TTC549 (cell line): ENCODE data around the gene PKP1.

Experiments used
- FAIRE-seq: peaks from 2 replicates; lab custom pipeline; 2012; peaks lifted over from hg19 to GRCh38; lab: Jason Lieb, UNC

The PKP1 gene

DNA sequence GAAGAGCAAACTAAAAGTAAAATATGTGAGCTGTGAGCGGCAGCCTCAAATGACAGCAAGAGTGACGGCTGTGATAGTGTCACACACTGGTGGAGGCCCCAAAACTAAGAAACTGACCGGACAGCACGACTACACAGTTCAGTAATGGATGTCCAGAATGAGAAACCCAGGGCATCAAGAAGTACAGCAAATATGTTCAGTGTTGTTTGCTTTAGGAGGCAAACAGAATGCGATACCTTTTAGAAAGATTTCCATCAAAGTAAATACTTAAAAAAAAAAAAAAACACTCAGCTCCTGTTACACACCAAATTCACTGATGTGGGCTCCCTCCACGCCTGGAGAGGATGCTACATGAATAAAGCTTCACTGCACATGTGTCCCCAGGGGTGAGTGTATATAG is 1.1 kb upstream of the PKP1 start:
- no peak for FAIRE-seq

DNA sequence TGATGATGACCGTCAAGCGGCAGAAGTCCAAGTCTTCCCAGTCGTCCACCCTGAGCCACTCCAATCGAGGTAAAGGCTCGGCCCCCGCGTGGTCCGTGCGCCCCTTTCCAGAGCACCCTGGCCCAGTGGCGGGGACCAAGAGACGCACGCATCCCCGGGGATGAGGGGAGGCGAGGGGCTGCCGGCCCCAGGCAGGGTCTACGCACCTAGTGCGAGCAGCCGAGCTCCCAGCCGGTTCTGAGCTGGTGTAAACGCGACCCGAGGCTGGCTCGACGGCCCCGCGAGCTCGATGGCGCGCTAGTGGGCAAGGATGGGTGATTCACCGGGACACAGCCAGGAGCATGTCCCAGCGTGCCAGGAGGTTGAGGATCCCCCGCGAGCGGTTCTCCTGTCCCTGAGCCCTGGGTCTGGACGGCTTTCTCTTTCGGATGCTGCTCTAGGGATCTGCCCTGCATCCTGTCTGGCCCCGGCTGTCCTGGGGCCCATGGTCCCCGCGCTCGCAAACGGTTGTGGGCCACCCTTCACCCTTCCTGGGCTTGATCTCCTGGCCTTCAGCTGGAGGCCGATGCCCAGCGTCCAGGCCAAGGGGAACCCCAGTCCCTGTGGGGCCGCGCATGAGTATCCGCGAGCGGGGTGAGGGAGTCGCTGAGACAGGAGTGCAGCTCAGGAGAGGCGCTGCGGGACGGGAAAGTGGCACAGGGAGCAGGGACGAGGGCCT is 689 bp downstream of the PKP1 start:
- no peak for FAIRE-seq

DNA sequence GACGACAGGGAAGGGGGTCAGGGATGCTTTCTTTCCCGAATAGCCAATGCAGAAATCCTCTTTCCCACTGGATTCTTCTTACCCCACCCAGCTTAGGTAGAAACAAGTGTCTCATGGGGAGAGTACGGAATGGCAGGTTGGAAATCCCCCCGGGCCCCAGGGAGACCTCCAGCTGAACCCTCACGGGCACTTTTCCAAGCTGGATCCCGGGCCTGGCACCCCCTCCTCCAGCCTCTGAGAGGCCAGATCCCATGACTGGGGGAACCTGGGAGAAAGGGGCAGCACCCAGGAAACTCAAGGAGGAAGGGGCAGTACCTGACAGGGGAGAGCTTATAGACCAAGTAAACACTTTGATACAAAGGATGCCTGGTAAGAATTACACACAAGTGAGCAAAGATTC is 1.3 kb downstream of the PKP1 start:
- no peak for FAIRE-seq

DNA sequence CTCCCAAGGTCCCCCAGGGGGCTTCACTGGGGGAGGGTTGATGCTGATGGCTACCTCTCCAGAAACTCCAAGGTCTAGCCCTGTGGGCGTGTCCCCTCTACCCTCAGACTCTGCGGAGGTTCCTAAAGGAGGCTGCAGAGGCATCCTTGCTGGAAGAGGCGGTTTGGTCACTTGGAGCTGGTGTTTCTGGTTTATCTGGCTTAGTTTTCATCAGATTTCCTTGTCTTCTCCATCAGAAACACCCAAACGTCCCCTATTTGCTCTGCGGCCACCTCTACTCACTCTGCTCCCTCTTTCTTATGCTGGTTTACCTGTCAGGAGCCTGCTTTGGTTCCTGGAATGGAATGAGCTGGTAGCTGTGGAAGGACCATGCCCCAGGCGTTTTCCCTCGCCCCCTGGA is 2.5 kb downstream of the PKP1 start:
- FAIRE-seq = no peak

DNA sequence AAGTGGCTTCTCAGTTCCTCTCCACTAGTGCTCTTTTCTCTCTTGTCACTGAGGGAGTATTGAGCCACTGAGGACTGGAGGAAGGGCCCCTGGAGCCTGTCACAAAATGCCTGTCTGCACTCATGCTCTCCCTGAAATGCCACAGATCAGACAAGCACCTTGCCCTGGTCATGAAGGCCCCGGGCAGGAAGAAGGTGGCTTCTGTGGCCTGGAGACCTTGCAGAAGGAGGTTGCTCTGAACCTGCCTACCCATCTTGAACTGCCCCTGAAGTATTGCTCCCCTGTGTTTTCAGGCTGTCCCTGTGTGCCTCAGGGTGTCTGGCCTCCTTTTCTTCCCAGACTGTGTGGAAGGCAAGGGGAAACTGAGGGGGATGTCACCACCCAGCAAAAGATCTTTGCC is 3.1 kb downstream of the PKP1 start:
- no peak for FAIRE-seq

DNA sequence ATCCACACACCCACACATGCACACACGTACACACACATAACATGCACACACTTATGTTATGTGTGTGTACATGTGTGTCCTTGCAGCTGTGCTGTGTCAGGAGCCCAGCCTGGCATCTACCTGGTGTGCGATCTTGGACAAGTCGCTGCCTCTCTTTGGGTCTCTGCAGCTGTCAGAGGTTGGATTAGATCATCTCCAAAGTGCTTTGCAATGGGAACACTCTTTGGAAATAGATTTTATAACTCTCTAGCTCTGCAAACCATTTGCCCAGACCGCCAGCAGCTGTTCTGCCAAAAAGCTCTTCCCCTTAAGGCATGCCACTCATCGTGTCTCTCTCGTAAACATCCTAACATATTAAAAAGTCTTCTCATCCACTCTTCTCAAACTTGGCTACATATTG is 4.7 kb downstream of the PKP1 start:
- no peak for FAIRE-seq

DNA sequence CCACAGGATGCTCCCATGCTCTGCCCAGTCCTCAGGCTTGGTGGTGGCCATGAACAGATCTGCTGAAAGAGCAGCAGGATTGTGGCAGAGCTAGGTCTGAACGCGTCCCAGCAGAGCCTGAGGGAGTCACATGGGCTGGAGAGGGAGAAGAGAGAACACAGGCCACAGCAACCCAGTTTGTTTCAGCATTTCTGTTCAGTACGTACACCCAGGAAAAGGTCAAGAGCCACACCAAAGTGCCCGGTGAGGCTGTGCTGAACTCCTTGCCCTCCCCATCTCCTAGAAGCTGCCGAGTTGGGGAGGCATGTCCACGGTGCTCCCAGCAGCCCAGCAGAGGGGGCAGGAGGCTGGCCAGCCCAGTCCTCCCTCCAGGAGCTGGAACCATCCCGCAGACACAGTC is 5.5 kb downstream of the PKP1 start:
- FAIRE-seq = no peak

DNA sequence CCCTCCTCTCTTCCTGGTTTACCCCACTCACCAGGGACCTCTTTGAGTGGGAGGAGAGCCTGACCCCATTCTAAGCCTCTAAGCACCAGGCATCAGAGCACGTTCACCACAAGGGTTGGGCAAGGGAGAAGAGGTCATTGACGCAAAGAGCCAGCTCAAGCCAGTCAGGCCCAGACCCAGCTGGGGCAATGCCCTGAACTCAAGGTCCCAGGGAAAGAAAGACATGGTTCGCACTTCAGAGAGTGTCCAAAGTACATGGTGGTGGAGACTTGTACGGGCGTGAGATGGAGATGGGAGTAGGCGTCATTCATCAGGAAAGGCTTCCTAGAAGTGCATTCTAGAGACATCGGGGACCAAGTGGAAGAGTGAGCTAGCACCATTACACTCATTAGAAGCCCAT is 7.2 kb downstream of the PKP1 start:
- FAIRE-seq = no peak

DNA sequence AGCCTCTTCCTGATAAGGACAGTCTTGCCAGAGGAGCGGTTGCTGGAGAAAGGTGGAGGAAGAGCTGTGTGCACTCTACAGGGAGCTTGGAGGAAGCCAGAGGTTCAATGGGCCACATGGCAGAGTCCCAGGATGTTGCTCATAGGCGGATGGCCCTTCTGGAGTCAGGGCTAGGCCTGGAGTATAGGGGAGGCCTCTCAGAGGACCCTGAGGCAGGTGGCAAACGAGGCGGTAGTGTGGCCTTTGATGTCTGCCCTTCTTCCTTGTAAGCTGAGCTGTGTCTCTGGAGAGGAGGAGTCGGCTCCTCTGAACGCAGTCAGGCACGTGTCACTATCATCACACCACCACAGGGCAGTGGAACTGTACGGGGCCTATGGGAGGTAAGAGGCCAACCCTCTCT is 8.6 kb downstream of the PKP1 start:
- no peak for FAIRE-seq

DNA sequence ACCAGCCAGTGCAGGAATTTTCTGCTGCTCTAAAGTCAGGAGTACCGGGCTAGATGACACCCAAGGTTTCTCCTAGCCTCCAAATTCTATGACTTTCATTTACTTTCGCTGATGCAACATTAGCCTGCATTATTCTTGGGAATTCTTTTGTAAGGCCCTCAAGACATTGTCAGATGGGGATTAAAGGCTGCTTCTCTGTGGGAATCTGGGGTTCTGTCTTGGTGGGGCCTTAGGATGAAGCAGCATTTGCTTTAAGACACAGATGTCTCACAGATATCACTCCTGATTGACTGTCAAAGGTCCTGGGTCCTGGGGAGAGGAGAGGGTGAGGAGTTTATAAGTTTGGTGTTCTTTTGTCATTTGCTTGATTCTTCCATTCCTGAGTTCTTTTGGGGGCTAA is 11.6 kb downstream of the PKP1 start:
- no peak for FAIRE-seq

DNA sequence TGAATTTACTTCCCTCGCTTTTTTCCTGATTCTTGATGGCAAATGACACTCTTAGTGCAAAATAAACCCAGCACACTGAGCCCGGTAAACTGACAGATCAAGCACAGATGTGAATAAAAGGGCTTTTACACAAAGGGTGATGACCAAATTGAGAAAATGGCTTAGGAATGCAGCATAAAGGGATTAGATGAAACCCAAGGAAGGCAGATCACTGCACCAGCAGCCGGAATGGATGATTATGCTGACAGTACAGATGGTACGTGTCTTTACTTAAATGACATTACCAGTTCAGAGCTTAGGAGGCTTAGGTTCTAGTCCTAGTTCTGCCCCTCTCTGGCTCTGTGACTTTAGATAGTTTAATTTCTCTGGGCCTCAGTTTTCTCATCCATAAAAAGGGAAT is 12.0 kb downstream of the PKP1 start:
- no peak for FAIRE-seq

DNA sequence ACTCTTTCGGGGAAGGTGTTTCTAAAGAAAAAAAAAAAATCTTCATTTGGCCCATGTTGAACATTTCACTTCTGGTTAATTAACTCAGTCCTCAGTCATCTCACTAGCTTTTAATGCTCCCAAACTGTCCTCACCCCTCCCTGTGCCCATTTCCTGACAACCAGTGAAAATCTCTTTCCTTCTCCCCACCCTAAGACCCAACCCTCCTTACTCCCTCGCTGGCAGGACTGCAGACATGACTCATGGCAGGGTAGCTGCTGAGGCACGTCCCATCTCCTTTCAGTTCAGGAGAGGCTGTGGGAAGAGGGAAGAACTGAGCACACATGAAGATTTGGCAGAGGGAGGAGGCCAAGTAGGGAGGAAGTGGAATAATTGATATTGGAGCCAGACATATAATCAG is 12.6 kb downstream of the PKP1 start:
- FAIRE-seq = no peak

DNA sequence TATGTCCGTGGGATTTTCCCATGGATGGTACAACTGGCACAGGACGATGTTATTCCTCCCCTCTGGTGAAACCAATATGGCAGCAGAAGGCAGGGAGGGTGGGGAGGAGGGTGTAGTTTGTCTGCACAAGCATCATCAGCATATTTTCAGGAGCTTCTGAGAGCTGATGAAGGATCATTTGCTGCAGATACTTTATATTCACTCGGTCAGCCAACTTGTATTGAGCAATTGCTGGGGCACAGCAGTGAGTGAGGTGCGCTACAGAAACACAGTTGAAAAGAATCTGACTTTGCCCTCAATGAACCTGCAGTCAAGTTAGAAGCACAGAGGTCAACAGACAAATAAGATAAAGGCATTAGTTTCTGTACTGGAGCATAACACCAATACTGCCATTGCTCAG is 13.0 kb downstream of the PKP1 start:
- FAIRE-seq = no peak

DNA sequence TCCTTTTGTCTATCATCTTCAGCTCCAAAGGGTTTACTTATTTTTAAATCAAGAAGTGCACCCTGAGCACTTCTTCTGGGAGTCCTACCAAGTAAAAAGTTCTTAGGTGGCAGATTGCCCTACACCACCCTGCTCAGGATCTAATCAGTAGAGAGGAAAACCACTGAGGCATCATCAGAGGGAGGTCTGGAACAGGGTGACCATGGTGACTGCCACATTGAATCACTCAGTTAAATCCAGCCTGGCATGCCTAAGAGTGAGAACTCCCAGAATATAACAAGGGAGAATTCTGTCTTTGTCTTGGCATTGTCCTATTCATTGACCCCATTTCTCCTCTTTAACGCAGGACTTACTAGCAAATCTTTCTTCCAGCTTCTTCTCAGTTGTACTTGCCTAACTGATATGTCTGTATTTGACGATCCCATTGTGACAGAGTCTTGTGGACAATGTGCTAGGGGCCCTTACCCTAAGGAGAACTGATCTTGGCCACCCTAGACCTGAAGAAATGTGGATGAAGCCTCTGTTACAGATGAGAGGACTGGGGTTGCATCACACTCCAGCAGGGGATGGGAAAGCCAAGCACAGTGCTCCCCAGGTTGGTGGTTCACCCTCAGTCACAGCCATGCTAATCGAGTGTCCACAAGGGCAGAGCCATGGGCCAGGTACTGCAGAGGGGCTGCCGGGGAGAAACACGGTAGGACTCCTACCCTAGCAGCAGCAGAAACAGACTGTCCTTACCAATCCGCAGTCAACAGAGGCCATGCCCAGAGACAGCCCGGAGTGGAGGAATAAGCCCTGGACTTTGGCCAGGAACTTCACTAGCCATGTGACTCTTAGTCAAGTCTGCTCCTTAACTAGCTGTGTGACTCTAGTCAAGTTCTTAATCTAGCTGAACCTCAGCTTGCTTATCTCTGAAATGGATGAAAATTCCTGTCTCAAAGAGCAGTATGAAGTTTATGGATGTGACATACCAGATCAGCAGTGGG is 15.4 kb downstream of the PKP1 start:
- no peak for FAIRE-seq

DNA sequence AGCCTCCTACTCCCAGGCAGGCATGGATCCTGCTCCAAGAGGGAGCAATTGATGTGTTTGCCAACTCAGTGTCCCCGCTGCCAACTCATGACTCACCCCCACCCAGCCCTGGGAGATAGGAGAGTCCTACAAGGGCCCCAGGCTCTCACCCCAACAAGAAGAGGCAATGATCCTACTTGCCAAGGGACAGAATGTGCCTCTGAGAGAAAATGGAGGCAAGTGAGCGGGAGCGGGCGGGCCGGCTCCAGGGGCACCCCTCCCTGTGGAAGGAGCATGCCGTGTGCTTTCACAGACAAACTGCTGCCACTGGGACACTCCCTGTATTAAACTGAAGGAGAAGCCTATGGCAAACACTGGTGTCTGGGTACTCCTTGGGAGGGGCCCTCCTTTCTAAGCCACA is 16.7 kb downstream of the PKP1 start:
- FAIRE-seq = no peak

DNA sequence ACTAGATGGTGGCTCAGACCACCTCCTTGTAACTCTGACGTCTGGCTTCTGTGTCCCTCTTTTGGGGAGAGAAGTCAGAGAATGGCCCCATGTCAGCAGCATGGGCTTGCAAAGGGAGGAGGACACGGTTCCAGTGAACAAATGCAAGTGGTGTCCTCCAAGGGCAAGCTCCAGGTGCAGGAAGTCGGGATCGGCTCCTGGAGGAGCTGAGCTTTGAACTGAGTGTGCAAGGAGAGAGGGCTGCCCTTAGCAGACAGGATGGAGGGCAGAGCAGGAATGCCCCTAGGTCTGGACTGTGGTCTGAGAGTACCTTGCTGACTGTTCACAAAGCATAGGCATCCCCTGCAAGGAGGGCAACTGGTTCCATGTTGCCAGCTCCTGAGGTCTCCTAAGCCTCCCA is 17.3 kb downstream of the PKP1 start:
- no peak for FAIRE-seq

DNA sequence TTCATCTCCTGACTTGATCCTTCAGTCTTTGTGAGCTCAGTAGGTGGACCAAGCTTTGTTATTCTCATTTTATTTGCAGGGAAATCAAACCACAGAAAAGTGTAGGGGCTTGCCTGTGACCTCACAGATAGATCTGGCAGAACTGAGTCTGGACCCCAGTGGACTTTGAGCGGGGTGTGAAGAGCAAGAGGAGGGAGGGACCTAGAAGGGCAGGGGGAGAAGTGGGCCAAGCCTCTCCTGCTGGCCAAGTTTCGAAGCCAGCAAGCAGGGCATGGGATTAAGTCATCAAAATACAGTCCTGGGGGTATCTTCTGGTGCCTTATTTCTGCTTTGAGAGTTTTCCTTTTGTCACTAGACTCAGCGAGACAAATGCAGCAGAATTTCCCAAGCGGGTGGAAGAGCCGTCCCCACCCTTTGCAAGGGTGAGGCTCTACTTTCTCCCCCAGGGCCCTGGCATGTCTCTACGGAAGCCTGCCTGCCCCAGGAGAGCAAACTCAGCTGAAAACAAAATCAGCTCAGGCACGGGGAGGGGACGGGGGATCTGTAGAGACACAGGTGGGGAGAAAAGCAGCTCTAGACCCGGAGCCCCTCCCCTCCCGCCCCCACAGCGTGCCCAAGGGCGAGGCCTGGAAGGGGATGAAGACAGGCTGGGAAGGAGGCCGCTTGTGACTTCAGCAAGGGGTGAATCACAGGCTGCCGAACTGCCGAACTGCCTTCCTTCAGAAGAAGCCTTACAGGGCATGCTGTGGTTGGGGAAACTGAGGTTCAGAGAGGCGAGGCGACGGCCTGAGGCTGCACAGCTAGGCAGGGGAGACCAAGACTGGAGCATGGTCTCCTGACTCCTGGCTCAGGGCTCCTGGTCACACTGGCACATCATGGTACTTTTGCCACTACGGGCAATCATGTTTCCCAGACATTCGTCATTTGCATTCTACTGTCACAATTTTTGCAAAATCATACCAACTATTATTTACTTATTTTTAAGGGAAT is 19.2 kb downstream of the PKP1 start:
- no peak for FAIRE-seq

DNA sequence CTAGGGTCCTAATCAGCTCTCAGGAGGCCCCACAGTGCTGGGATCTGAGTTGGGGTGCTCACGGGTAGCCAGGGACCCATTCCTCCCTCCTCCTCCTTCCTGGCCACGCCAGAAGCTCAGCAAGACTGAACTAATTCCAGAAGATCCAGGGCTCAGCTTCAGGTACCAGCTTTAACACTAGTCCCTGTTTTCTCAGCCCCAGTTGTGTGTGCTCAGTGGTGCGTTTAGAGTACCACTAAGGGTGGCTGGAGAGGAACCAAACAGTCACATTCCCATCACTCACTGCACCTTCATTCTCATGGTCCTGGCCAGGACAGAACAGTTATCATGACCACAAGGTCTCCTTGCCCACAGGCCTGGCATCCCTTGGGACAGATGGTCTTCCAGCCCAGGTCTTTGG is 20.8 kb downstream of the PKP1 start:
- no peak for FAIRE-seq

DNA sequence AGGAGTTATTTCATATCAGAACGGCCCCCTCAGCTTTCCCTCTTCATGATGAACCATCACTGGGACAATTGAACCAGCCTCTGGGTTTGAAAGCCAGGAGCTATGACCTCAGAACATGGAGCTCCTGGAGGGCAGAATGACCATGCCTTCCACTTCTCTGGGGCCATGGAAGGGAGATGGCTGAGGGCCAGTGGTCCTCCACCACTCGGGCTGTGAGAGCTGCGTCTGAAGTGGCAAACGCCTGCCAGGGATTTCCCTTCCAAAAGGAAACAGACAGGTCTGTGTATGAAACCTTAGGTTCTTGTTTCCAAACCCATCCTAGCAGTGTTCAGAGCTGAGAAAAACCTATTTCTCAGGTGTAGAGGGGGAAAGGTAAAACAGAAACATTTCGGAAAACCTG is 22.5 kb downstream of the PKP1 start:
- FAIRE-seq = no peak

DNA sequence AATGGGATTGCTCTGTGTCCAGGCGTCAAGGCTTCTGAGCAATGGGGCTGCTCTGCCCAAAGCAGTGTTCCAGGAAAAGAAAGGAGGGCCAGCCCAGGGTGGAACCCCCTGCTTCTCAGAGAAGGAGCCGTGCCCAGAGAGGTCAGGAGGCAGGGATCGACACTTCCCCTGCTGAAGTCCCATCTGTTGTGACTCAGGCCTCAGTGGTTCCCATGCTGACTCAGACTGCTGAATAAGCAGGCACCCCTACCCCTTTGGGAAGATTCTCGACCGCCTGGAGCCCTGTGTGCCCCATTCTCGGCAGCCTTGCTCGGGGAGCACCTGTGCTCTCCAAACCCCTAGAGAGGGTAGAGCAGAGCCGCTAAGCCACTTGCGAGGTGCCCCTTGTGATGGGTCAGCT is 23.9 kb downstream of the PKP1 start:
- no peak for FAIRE-seq

DNA sequence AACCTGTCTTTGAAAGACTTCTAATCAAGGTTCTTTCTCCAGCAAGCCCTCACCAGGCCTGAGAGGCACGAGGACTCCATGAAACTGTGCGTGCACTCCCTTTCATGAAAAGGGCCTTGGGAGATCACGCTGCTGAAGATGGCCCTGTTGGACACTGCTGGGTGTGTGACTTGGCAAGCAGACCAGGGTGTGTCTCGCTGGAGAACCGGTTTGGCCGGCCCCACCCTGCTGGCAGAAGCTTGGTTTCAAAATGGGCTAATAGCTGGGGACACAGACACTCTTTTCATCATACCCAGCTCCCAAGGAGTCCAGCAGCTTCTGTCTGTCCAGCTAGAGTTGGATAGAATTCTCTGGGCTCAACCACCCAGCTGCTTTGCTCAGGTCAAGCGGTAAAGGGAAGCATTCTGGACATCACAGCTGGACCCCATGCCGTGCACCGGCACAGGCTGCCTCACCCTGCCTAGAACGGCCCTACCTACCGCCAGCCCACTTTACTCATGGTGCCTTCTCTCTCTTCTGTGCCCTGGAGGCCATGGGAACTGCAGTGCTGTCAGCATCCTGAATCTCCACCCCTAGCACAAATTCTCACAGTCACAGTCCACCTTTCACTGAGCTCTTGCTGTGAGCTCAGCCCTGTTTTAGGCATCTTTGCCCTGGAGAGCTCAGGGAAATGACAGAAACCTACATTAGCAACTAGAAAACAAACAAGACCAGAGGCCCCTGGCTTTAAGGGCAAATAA is 24.6 kb downstream of the PKP1 start:
- no peak for FAIRE-seq

DNA sequence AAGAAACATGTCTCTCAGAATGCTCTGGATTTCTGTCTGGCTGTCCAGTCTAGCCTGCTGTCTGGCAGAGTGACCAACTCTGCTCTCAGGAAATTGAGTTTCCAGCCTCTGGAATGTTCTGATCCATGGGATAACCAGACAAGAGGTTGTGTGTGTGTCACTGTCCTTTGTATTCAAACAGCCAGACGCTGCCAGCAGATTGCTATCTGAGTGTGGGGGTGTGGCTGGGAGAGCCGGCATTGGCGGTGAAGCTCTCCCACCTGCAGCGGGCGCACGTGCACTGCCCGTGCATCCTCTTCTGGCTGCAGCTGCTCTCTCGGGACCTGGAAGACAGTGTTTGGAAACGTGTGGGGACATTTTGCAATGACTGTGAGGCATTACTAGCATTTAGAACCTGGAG is 26.1 kb downstream of the PKP1 start:
- no peak for FAIRE-seq
